ENCODE measurements around the gene U2AF1L4.

- TF ChIP-seq EZH2 (IDR thresholded peaks at IDR 0.05; ENCODE audit: low read depth) (no peak), CTCF (conservative IDR thresholded peaks at IDR 0.05) (no peak)
Measured at GRCh38 chr19:35775298-35776101, 30.3 kb upstream of the U2AF1L4 start, which contains the start of gene ARHGAP33.
